Activated CD4-positive, alpha-beta T cell treated with anti-CD3 and anti-CD28 coated beads for 4 hours (primary cell): ENCODE results near the gene MACC1.

ENCODE experiments used
- DNase-seq, 2 donors: peaks; one replicate each; pipeline ENCODE4 v3.0.0-alpha.2; 2020

Gene MACC1

GRCh38 chr7:20217193-20217948, at the start of gene MACC1:
Gene MACC1 (minus strand): TSS chr7:20217384. CDS start chr7:20161862, 55,522 bp downstream.
- no peak for DNase-seq

GRCh38 chr7:20264623-20265022, 47.4 kb upstream of the MACC1 start:
- no peak for DNase-seq

- DNase-seq, result no peak
Measured at GRCh38 chr7:20260223-20260622, 43.0 kb upstream of the MACC1 start.

- DNase-seq, result no peak
Measured at GRCh38 chr7:20257212-20257611, 40.0 kb upstream of the MACC1 start.

- DNase-seq, result no peak
Measured at GRCh38 chr7:20249920-20250319, 32.7 kb upstream of the MACC1 start.

GRCh38 chr7:20249376-20249775, 32.2 kb upstream of the MACC1 start:
- DNase-seq, result no peak

GRCh38 chr7:20246236-20246635, 29.1 kb upstream of the MACC1 start:
- no peak for DNase-seq

GRCh38 chr7:20244334-20245120, 27.3 kb upstream of the MACC1 start:
- DNase-seq, result no peak

- DNase-seq, result no peak
Measured at GRCh38 chr7:20241911-20242261, 24.7 kb upstream of the MACC1 start.

- DNase-seq, result no peak
Measured at GRCh38 chr7:20241194-20241910, 24.2 kb upstream of the MACC1 start.

GRCh38 chr7:20240080-20240926, 23.1 kb upstream of the MACC1 start:
- no peak for DNase-seq

GRCh38 chr7:20238754-20239324, 21.7 kb upstream of the MACC1 start:
- DNase-seq, result no peak

- no peak for DNase-seq
Measured at GRCh38 chr7:20238194-20238753, 21.1 kb upstream of the MACC1 start.

- no peak for DNase-seq
Measured at GRCh38 chr7:20237464-20238193, 20.4 kb upstream of the MACC1 start.

GRCh38 chr7:20236790-20237189, 19.6 kb upstream of the MACC1 start:
- DNase-seq, result no peak

GRCh38 chr7:20236043-20236442, 18.9 kb upstream of the MACC1 start:
- DNase-seq, result no peak

GRCh38 chr7:20235288-20235687, 18.1 kb upstream of the MACC1 start:
- DNase-seq, result no peak

- DNase-seq, result no peak
Measured at GRCh38 chr7:20233362-20233761, 16.2 kb upstream of the MACC1 start.

- DNase-seq, result no peak
Measured at GRCh38 chr7:20232848-20233247, 15.7 kb upstream of the MACC1 start.

- DNase-seq, result no peak
Measured at GRCh38 chr7:20229646-20230500, 12.7 kb upstream of the MACC1 start.
